ENCODE measurements around the gene CCIN.
"Not testable (repeated sequence)": the region's sequence is repeated elsewhere in the genome, so short reads cannot be mapped to it uniquely, and the experiment has no call there.

CCIN gene

GRCh38 chr9:36162211-36162738 is 6.9 kb upstream of the CCIN start:
- Mint-ChIP-seq H3K36me3 (peaks cover 22% of the 10 kb centered on the region), H3K27ac (no peak overlapping the region), H3K4me3 (no peak overlapping the region), H3K4me1 (peaks cover 9% of the 10 kb centered on the region), H3K9me3 (no peaks in the 10 kb centered on the region), H3K27me3 (no peaks in the 10 kb centered on the region)
- no peak for ATAC-seq

GRCh38 chr9:36163049-36163785 is 6.0 kb upstream of the CCIN start:
- no peak overlapping the region for H3K27ac Mint-ChIP-seq
- H3K36me3 Mint-ChIP-seq: peaks cover 20% of the 10 kb centered on the region
- no peak overlapping the region for H3K4me3 Mint-ChIP-seq
- ATAC-seq: no peak
- no peaks in the 10 kb centered on the region for H3K27me3 Mint-ChIP-seq
- H3K4me1 Mint-ChIP-seq: peaks cover 9% of the 10 kb centered on the region
- no peaks in the 10 kb centered on the region for H3K9me3 Mint-ChIP-seq

- H3K27ac Mint-ChIP-seq: no peak overlapping the region
- no peaks in the 10 kb centered on the region for H3K27me3 Mint-ChIP-seq
- peaks cover 15% of the 10 kb centered on the region for H3K36me3 Mint-ChIP-seq
- H3K4me3 Mint-ChIP-seq: no peak overlapping the region
- H3K4me1 Mint-ChIP-seq: peaks cover 9% of the 10 kb centered on the region
- no peak for ATAC-seq
- H3K9me3 Mint-ChIP-seq: no peaks in the 10 kb centered on the region
Observed at GRCh38 chr9:36163786-36164170, 5.4 kb upstream of the CCIN start.

GRCh38 chr9:36164372-36164771 is 4.8 kb upstream of the CCIN start:
- Mint-ChIP-seq H3K4me3 (no peak overlapping the region), H3K27ac (peak overlapping the region; percentile 28), H3K36me3 (peaks cover 9% of the 10 kb centered on the region), H3K27me3 (no peaks in the 10 kb centered on the region), H3K4me1 (peaks cover 9% of the 10 kb centered on the region), H3K9me3 (no peaks in the 10 kb centered on the region)
- no peak for ATAC-seq

- Mint-ChIP-seq H3K36me3 (peaks cover 6% of the 10 kb centered on the region), H3K4me1 (peaks cover 9% of the 10 kb centered on the region), H3K4me3 (no peak overlapping the region), H3K27me3 (no peaks in the 10 kb centered on the region), H3K9me3 (no peaks in the 10 kb centered on the region), H3K27ac (peak overlapping the region; percentile 28)
- ATAC-seq: no peak
Observed at GRCh38 chr9:36164989-36165388, 4.2 kb upstream of the CCIN start.

GRCh38 chr9:36165826-36166167 is 3.4 kb upstream of the CCIN start:
- Mint-ChIP-seq H3K27me3 (peaks cover under 1% of the 10 kb centered on the region), H3K27ac (peak overlapping the region; percentile 77), H3K36me3 (no peaks in the 10 kb centered on the region), H3K4me3 (peak overlapping the region; percentile 45), H3K4me1 (peaks cover 9% of the 10 kb centered on the region), H3K9me3 (no peaks in the 10 kb centered on the region)
- no peak for ATAC-seq

- H3K27ac Mint-ChIP-seq: peak overlapping the region; percentile 77
- no peaks in the 10 kb centered on the region for H3K36me3 Mint-ChIP-seq
- H3K27me3 Mint-ChIP-seq: peaks cover 6% of the 10 kb centered on the region
- no peaks in the 10 kb centered on the region for H3K9me3 Mint-ChIP-seq
- H3K4me1 Mint-ChIP-seq: peaks cover 9% of the 10 kb centered on the region
- peak; percentile 96 for ATAC-seq
- H3K4me3 Mint-ChIP-seq: peak overlapping the region; percentile 81
Observed at GRCh38 chr9:36166168-36166927, 2.8 kb upstream of the CCIN start.

GRCh38 chr9:36169708-36170107 is 520 bp downstream of the CCIN start:
- no peak overlapping the region for H3K4me3 Mint-ChIP-seq
- no peak overlapping the region for H3K27ac Mint-ChIP-seq
- H3K4me1 Mint-ChIP-seq: peaks cover 9% of the 10 kb centered on the region
- H3K36me3 Mint-ChIP-seq: no peaks in the 10 kb centered on the region
- H3K27me3 Mint-ChIP-seq: peaks cover 24% of the 10 kb centered on the region
- no peak for ATAC-seq
- H3K9me3 Mint-ChIP-seq: no peaks in the 10 kb centered on the region

- H3K27me3 Mint-ChIP-seq: peaks cover 30% of the 10 kb centered on the region
- no peak overlapping the region for H3K27ac Mint-ChIP-seq
- no peaks in the 10 kb centered on the region for H3K36me3 Mint-ChIP-seq
- H3K4me1 Mint-ChIP-seq: peaks cover 9% of the 10 kb centered on the region
- no peak overlapping the region for H3K4me3 Mint-ChIP-seq
- H3K9me3 Mint-ChIP-seq: no peaks in the 10 kb centered on the region
- ATAC-seq: no peak
Observed at GRCh38 chr9:36170531-36170930, 1.3 kb downstream of the CCIN start.

- Mint-ChIP-seq H3K9me3 (no peaks in the 10 kb centered on the region), H3K4me1 (peaks cover 6% of the 10 kb centered on the region), H3K36me3 (no peaks in the 10 kb centered on the region), H3K4me3 (no peak overlapping the region), H3K27me3 (peaks cover 39% of the 10 kb centered on the region), H3K27ac (no peak overlapping the region)
- no peak for ATAC-seq
Observed at GRCh38 chr9:36173861-36174260, 4.7 kb downstream of the CCIN start.

GRCh38 chr9:36174271-36174670 is 5.1 kb downstream of the CCIN start:
- H3K4me3 Mint-ChIP-seq: no peak overlapping the region
- H3K4me1 Mint-ChIP-seq: peaks cover 6% of the 10 kb centered on the region
- H3K27ac Mint-ChIP-seq: no peak overlapping the region
- peaks cover 3% of the 10 kb centered on the region for H3K9me3 Mint-ChIP-seq
- H3K27me3 Mint-ChIP-seq: peaks cover 41% of the 10 kb centered on the region
- ATAC-seq: no peak
- no peaks in the 10 kb centered on the region for H3K36me3 Mint-ChIP-seq

- Mint-ChIP-seq H3K36me3 (no peaks in the 10 kb centered on the region), H3K4me1 (peaks cover 6% of the 10 kb centered on the region), H3K9me3 (peaks cover 3% of the 10 kb centered on the region), H3K4me3 (no peak overlapping the region), H3K27ac (no peak overlapping the region), H3K27me3 (peaks cover 41% of the 10 kb centered on the region)
- no peak for ATAC-seq
Observed at GRCh38 chr9:36174731-36175130, 5.5 kb downstream of the CCIN start.

- H3K27me3 Mint-ChIP-seq: peaks cover 41% of the 10 kb centered on the region
- not testable (repeated sequence) for ATAC-seq, H3K36me3 Mint-ChIP-seq, H3K27ac Mint-ChIP-seq, H3K4me1 Mint-ChIP-seq, H3K4me3 Mint-ChIP-seq, H3K9me3 Mint-ChIP-seq
Observed at GRCh38 chr9:36175209-36175608, 6.0 kb downstream of the CCIN start.

- not testable (repeated sequence) for H3K4me3 Mint-ChIP-seq, H3K36me3 Mint-ChIP-seq, H3K4me1 Mint-ChIP-seq, H3K9me3 Mint-ChIP-seq, ATAC-seq, H3K27ac Mint-ChIP-seq
- peaks cover 34% of the 10 kb centered on the region for H3K27me3 Mint-ChIP-seq
Observed at GRCh38 chr9:36176496-36176895, 7.3 kb downstream of the CCIN start.

- ATAC-seq: no peak
- H3K4me1 Mint-ChIP-seq: peaks cover 6% of the 10 kb centered on the region
- no peaks in the 10 kb centered on the region for H3K36me3 Mint-ChIP-seq
- peaks cover 30% of the 10 kb centered on the region for H3K27me3 Mint-ChIP-seq
- no peak overlapping the region for H3K27ac Mint-ChIP-seq
- H3K4me3 Mint-ChIP-seq: no peak overlapping the region
- peaks cover 3% of the 10 kb centered on the region for H3K9me3 Mint-ChIP-seq
Observed at GRCh38 chr9:36177571-36177970, 8.4 kb downstream of the CCIN start.

GRCh38 chr9:36180243-36180642 is 11.1 kb downstream of the CCIN start:
- H3K4me3 Mint-ChIP-seq, ATAC-seq: not testable (repeated sequence)

More at GRCh38 chr9:36180243-36180642, 11.1 kb downstream of the CCIN start:
- H3K27me3 Mint-ChIP-seq: peaks cover 12% of the 10 kb centered on the region
- H3K27ac Mint-ChIP-seq, H3K9me3 Mint-ChIP-seq, H3K36me3 Mint-ChIP-seq, H3K4me1 Mint-ChIP-seq: not testable (repeated sequence)
